Measurements from ENCODE around the gene XRCC2.

GRCh38 chr7:152675759-152676636 is at the start of gene XRCC2:
- TF ChIP-seq CTCF (IDR thresholded peaks at IDR 0.05) (no peak), POLR2A (IDR thresholded peaks at IDR 0.05) (peak; percentile 48 to 73)

Measured in uterus (tissue), 2 donors.